BLaER1 treated with 17β-estradiol and CSF1 and Interleukin-3, amounts not matched to agents 10 nM and 100 nM (cell line): Measurements from ENCODE around the gene KLK14.

Source experiments
- H3K27ac ChIP-seq, 11 experiments: shearing (Covaris generic); formaldehyde crosslinking; 2 replicates each; pipeline ENCODE4 v1.8.1; 2022
- H3K27me3 ChIP-seq, 11 experiments: shearing (Covaris generic); formaldehyde crosslinking; 2 replicates each; pipeline ENCODE4 v1.8.1; 2022
- H3K36me3 ChIP-seq, 11 experiments: shearing (Covaris generic); formaldehyde crosslinking; 2 replicates each; pipeline ENCODE4 v1.8.1; 2022
- H3K4me1 ChIP-seq, 10 experiments: shearing (Covaris generic); formaldehyde crosslinking; 2 replicates each; pipeline ENCODE4 v1.8.1; 2022
- H3K4me2 ChIP-seq, 11 experiments: shearing (Covaris generic); formaldehyde crosslinking; 2 replicates each; pipeline ENCODE4 v1.8.1; 2022
- H3K4me3 ChIP-seq, 10 experiments: shearing (Covaris generic); formaldehyde crosslinking; 2 replicates each; pipeline ENCODE4 v1.8.1; 2022
- H3K9ac ChIP-seq, 11 experiments: shearing (Covaris generic); formaldehyde crosslinking; 2 replicates each; pipeline ENCODE4 v1.8.1; 2022
- H3K9me3 ChIP-seq, 11 experiments: shearing (Covaris generic); formaldehyde crosslinking; replicated peaks in 1 of 11; 2 replicates each; pipeline ENCODE4 v1.8.1; 2022
- H4K20me1 ChIP-seq, 11 experiments: shearing (Covaris generic); formaldehyde crosslinking; 2 replicates each; pipeline ENCODE4 v1.8.1; 2022
- Cebpa-rat ChIP-seq, 11 experiments: shearing (Covaris generic); IDR thresholded peaks; 2 replicates each; pipeline ENCODE4 v1.8.1; 2022

KLK14 gene

GRCh38 chr19:51103926-51104341, 21.2 kb upstream of the KLK14 start:
- peak overlapping the region in 1 of 11 experiments; percentile 16; a peak in 2 of 22 replicates for H3K4me2 ChIP-seq
- H3K27ac ChIP-seq, result no peak overlapping the region
- H3K4me1 ChIP-seq, result peaks cover 14 to 68% (median 24%) of the 10 kb centered on the region in 10 experiments
- H3K4me3 ChIP-seq, result no peak overlapping the region
- peak overlapping the region in 1 of 11 experiments; percentile 1; a peak in 1 of 22 replicates for H3K9ac ChIP-seq
- H4K20me1 ChIP-seq, result peaks cover 0 to 71% (median 35%) of the 10 kb centered on the region in 11 experiments; a peak in 12 of 22 replicates
- H3K36me3 ChIP-seq, result peaks cover 56 to 74% (median 67%) of the 10 kb centered on the region in 11 experiments
- no peak for TF ChIP-seq Cebpa-rat (IDR thresholded peaks at IDR 0.05)
- peaks cover 0 to 2% (median 0%) of the 10 kb centered on the region in 11 experiments; a peak in 3 of 22 replicates for H3K27me3 ChIP-seq
- H3K9me3 ChIP-seq, result peaks cover 0 to 4% (median 0%) of the 10 kb centered on the region in 11 experiments; a peak in 1 of 22 replicates

DNA sequence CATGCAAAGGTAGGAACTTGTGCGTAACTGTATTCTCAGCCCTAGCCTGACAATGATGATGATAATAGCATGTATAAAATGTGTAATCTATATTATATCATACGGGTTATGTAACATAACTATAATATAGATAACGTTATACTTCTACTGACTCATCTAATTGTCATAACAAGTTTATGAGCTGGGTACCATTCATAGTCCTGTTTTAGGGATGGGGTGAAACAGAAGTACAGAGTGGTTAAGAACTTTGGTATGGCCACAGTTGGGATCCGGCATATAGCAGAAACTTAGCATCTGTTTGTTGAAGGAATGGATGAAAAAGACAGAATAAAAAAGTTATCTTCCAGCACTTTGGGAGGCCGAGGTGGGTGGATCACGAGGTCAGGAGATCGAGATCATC, 20.3 kb upstream of the KLK14 start:
- Histone ChIP-seq H3K36me3 (peaks cover 64 to 83% (median 75%) of the 10 kb centered on the region in 11 experiments), H3K9me3 (peaks cover 0 to 4% (median 0%) of the 10 kb centered on the region in 11 experiments; a peak in 1 of 22 replicates), H3K27ac (no peak overlapping the region), H3K4me3 (no peak overlapping the region), H3K4me2 (0 out of 22 replicates have a peak overlapping the region, but pooled peaks of 1 of the 11 experiments have one; percentile 37), H4K20me1 (peaks cover 0 to 78% (median 35%) of the 10 kb centered on the region in 11 experiments; a peak in 12 of 22 replicates), H3K27me3 (no peaks in the 10 kb centered on the region), H3K4me1 (peaks cover 16 to 69% (median 25%) of the 10 kb centered on the region in 10 experiments), H3K9ac (peak overlapping the region in 1 of 11 experiments; percentile 38; a peak in 1 of 22 replicates)
- TF ChIP-seq Cebpa-rat (IDR thresholded peaks at IDR 0.05), result no peak

DNA sequence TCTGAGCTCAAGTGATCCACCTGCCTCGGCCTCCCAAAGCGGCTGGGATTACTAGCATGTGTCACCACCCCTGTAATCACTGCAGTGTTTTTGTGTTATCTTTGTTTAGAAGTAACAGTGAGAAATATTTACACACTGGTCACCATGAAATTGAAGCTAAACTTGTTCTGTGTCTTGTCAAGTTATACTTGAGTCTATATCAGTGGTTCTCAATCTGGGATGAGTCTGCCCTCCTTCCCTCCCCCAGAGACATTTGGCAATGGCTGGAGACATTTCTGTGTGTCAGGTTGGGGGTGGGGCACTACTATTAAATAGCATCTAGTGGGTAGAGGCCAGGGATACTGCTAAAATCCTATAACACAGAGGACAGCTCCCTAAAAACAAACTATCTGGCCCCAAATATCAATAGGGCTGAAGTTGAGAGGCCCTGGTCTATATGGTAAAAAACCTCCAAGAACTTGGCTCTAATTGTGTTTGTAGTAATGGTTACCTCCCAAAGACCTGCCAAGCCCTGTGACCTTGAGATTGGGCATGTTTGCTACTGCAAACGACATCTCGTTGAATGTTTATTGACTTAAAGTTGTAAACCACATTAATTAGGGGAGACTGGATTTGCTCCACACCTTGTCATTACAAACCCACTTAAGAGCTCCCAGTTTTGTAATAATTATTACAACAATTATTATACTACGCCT, 18.6 kb upstream of the KLK14 start:
- Histone ChIP-seq H4K20me1 (peaks cover 0 to 91% (median 35%) of the 10 kb centered on the region in 11 experiments; a peak in 13 of 22 replicates), H3K4me2 (no peak overlapping the region), H3K4me1 (peaks cover 18 to 71% (median 28%) of the 10 kb centered on the region in 10 experiments), H3K27ac (no peak overlapping the region), H3K4me3 (no peak overlapping the region), H3K9me3 (peaks cover 0 to 4% (median 0%) of the 10 kb centered on the region in 11 experiments; a peak in 1 of 22 replicates), H3K9ac (0 out of 22 replicates have a peak overlapping the region, but pooled peaks of 2 of the 11 experiments have one; percentile 0 to 15), H3K27me3 (no peaks in the 10 kb centered on the region), H3K36me3 (peaks cover 64 to 96% (median 81%) of the 10 kb centered on the region in 11 experiments)
- no peak for TF ChIP-seq Cebpa-rat (IDR thresholded peaks at IDR 0.05)

GRCh38 chr19:51100601-51101000, 17.9 kb upstream of the KLK14 start:
- Histone ChIP-seq H3K4me1 (peaks cover 22 to 70% (median 29%) of the 10 kb centered on the region in 10 experiments), H3K27ac (no peak overlapping the region), H3K9ac (0 out of 22 replicates have a peak overlapping the region, but pooled peaks of 1 of the 11 experiments have one; percentile 15), H3K4me3 (no peak overlapping the region), H4K20me1 (peaks cover 0 to 86% (median 35%) of the 10 kb centered on the region in 11 experiments; a peak in 13 of 22 replicates), H3K9me3 (peaks cover 0 to 4% (median 0%) of the 10 kb centered on the region in 11 experiments; a peak in 1 of 22 replicates), H3K36me3 (peaks cover 64 to 97% (median 81%) of the 10 kb centered on the region in 11 experiments), H3K27me3 (no peaks in the 10 kb centered on the region), H3K4me2 (no peak overlapping the region)
- TF ChIP-seq Cebpa-rat (IDR thresholded peaks at IDR 0.05), result no peak

DNA sequence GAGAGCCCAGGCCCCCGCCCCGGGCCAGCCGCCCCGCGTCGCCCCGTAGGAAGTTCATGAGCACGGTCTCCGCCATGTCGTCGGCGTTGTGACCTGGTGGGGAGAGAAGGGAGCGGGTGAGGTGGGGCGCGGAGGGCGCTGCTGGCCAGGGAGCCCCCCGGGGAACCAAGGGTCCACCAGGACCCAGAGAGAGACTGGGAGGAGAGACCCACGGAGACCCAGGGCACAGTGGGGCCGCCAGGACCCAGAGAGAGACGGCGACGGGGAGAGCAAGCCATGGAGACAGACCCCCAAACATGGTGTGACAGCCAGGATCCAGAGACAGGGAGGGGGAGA, 16.3 kb upstream of the KLK14 start:
- peak overlapping the region in 1 of 11 experiments; percentile 52; a peak in 1 of 22 replicates for H3K4me2 ChIP-seq
- peaks cover 0 to 4% (median 0%) of the 10 kb centered on the region in 11 experiments; a peak in 1 of 22 replicates for H3K9me3 ChIP-seq
- TF ChIP-seq Cebpa-rat (IDR thresholded peaks at IDR 0.05), result no peak
- H3K9ac ChIP-seq, result no peak overlapping the region
- no peaks in the 10 kb centered on the region for H3K27me3 ChIP-seq
- peaks cover 0 to 86% (median 33%) of the 10 kb centered on the region in 11 experiments; a peak in 16 of 22 replicates for H4K20me1 ChIP-seq
- H3K27ac ChIP-seq, result no peak overlapping the region
- peaks cover 51 to 84% (median 70%) of the 10 kb centered on the region in 11 experiments for H3K36me3 ChIP-seq
- no peak overlapping the region for H3K4me3 ChIP-seq
- H3K4me1 ChIP-seq, result peaks cover 32 to 65% (median 39%) of the 10 kb centered on the region in 10 experiments

GRCh38 chr19:51098365-51099046, 15.8 kb upstream of the KLK14 start:
- Histone ChIP-seq H3K4me3 (no peak overlapping the region), H3K4me1 (peaks cover 32 to 60% (median 39%) of the 10 kb centered on the region in 10 experiments), H3K27me3 (no peaks in the 10 kb centered on the region), H3K4me2 (peak overlapping the region; percentile 3 to 66 (median 49); a peak in 17 of 22 replicates), H4K20me1 (peaks cover 0 to 86% (median 28%) of the 10 kb centered on the region in 11 experiments; a peak in 16 of 22 replicates), H3K9ac (peak overlapping the region in 2 of 11 experiments; percentile 6 to 15; a peak in 2 of 22 replicates), H3K9me3 (peaks cover 0 to 4% (median 0%) of the 10 kb centered on the region in 11 experiments; a peak in 1 of 22 replicates), H3K27ac (peak overlapping the region in 7 of 11 experiments; percentile 17 to 51 (median 36); a peak in 9 of 22 replicates), H3K36me3 (peaks cover 46 to 80% (median 66%) of the 10 kb centered on the region in 11 experiments)
- no peak for TF ChIP-seq Cebpa-rat (IDR thresholded peaks at IDR 0.05)

- H4K20me1 ChIP-seq, result peaks cover 0 to 87% (median 34%) of the 10 kb centered on the region in 11 experiments; a peak in 16 of 22 replicates
- H3K4me2 ChIP-seq, result peak overlapping the region; percentile 3 to 66 (median 49); a peak in 19 of 22 replicates
- H3K9me3 ChIP-seq, result peaks cover 0 to 4% (median 0%) of the 10 kb centered on the region in 11 experiments; a peak in 1 of 22 replicates
- peak overlapping the region in 2 of 11 experiments; percentile 6 to 15; a peak in 2 of 22 replicates for H3K9ac ChIP-seq
- peak overlapping the region in 7 of 11 experiments; percentile 17 to 51 (median 36); a peak in 11 of 22 replicates for H3K27ac ChIP-seq
- TF ChIP-seq Cebpa-rat (IDR thresholded peaks at IDR 0.05), result no peak
- peaks cover 32 to 59% (median 39%) of the 10 kb centered on the region in 10 experiments for H3K4me1 ChIP-seq
- H3K36me3 ChIP-seq, result peaks cover 39 to 73% (median 58%) of the 10 kb centered on the region in 11 experiments
- no peaks in the 10 kb centered on the region for H3K27me3 ChIP-seq
- no peak overlapping the region for H3K4me3 ChIP-seq
These were observed 15.1 kb upstream of the KLK14 start for GRCh38 chr19:51097796-51098195.

GRCh38 chr19:51097166-51097738, 14.6 kb upstream of the KLK14 start:
- peaks cover 0 to 87% (median 34%) of the 10 kb centered on the region in 11 experiments; a peak in 16 of 22 replicates for H4K20me1 ChIP-seq
- H3K9me3 ChIP-seq, result peaks cover 0 to 4% (median 0%) of the 10 kb centered on the region in 11 experiments; a peak in 1 of 22 replicates
- H3K9ac ChIP-seq, result no peak overlapping the region
- H3K4me2 ChIP-seq, result peak overlapping the region; percentile 8 to 62 (median 27); a peak in 17 of 22 replicates
- no peaks in the 10 kb centered on the region for H3K27me3 ChIP-seq
- TF ChIP-seq Cebpa-rat (IDR thresholded peaks at IDR 0.05), result no peak
- peaks cover 34 to 67% (median 53%) of the 10 kb centered on the region in 11 experiments for H3K36me3 ChIP-seq
- H3K27ac ChIP-seq, result peak overlapping the region in 5 of 11 experiments; percentile 1 to 28 (median 12); a peak in 4 of 22 replicates
- peaks cover 32 to 54% (median 38%) of the 10 kb centered on the region in 10 experiments for H3K4me1 ChIP-seq
- H3K4me3 ChIP-seq, result no peak overlapping the region
